ENCODE measurements around the gene MYLK3. TPM values are rescaled to one million over a fixed set of nuclear protein-coding genes. Genes with fewer than 3 reads are reported as not detected.

The MYLK3 gene
- total and polyA plus RNA-seq, 2 of the 4 experiments (the other 2 are of a cell fraction) = under 0.01 to 0.03 TPM

- in situ Hi-C loops (cut with MboI; ENCODE audit: low sequenced_read_pairs) (no loop called here), intact Hi-C loops (cut with micrococcal nuclease) (no loop called here), dilution Hi-C loops (cut with HindIII; ENCODE audit: low sequenced_read_pairs, unreplicated experiment) (no loop called here)
- Histone ChIP-seq H2AK5ac (ENCODE audit: low read depth, low read length) (no peak overlapping the region), H2BK20ac (ENCODE audit: low read depth, low read length) (no peak overlapping the region), H3K4me1 (ENCODE audit: control insufficient read depth, insufficient read depth, low read length) (no peaks in the 10 kb centered on the region; the same call in 1 of the 2 replicates), H4K91ac (ENCODE audit: insufficient read depth, low read depth, low read length) (no peak overlapping the region), H2AFZ (replicated peaks; ENCODE audit: low read length, poor library complexity) (no peak overlapping the region), H3K4ac (ENCODE audit: low read depth, low read length) (peak overlapping the region; percentile 56; the same call in 1 of the 2 replicates), H3K27ac (ENCODE audit: insufficient read depth, low read length) (no peak overlapping the region), H3K4me3 (ENCODE audit: insufficient read depth, low read depth, low read length) (peak overlapping the region; percentile 71; the same call in 1 of the 2 replicates), H2AK9ac (replicated peaks; ENCODE audit: low read depth, low read length, poor library complexity) (no peak overlapping the region), H3K4me2 (ENCODE audit: low read depth, low read length) (peak overlapping the region; percentile 64), H3K18ac (ENCODE audit: low read depth, low read length) (peak overlapping the region; percentile 25; the same call in 1 of the 2 replicates), H4K20me1 (ENCODE audit: insufficient read depth, low read length) (no peaks in the 10 kb centered on the region), H3K56ac (ENCODE audit: extremely low read depth, insufficient read depth, low read length) (no peak overlapping the region), H3K14ac (replicated peaks; ENCODE audit: low read depth, low read length) (0 out of 2 replicates have a peak overlapping the region, but pooled peaks have one; percentile 5), H3K36me3 (ENCODE audit: control insufficient read depth, insufficient read depth, low read length) (peaks cover 2% of the 10 kb centered on the region; the same call in 1 of the 2 replicates), H4K5ac (ENCODE audit: low read depth, low read length) (no peak overlapping the region; the same call in 1 of the 2 replicates), H3K23ac (ENCODE audit: low read depth, low read length) (peak overlapping the region; percentile 28; the same call in 1 of the 2 replicates), H2BK120ac (ENCODE audit: low read depth, low read length) (no peak overlapping the region), H2BK5ac (ENCODE audit: low read depth, low read length, poor library complexity, severe bottlenecking) (peak overlapping the region; percentile 62), H3K9ac (ENCODE audit: low read depth, low read length) (peak overlapping the region; percentile 35; the same call in 1 of the 2 replicates), H3K9me1 (ENCODE audit: insufficient read depth, low read length) (no peaks in the 10 kb centered on the region), H2BK15ac (ENCODE audit: low read depth, low read length) (no peak overlapping the region), H4K8ac (ENCODE audit: low read depth in 2 of 2, low read length in 2 of 2) (peak overlapping the region; percentile 29 to 53; a peak in 3 of 4 replicates), H3K9me3 (ENCODE audit: control insufficient read depth, insufficient read depth, low read length) (peaks cover 2% of the 10 kb centered on the region; the same call in 1 of the 2 replicates), H3K79me1 (ENCODE audit: low read depth in 1 of 2, low read length in 2 of 2) (peaks cover 0 to 8% of the 10 kb centered on the region in 2 experiments; a peak in 3 of 4 replicates), H3K27me3 (ENCODE audit: control insufficient read depth, insufficient read depth, low read length) (no peaks in the 10 kb centered on the region)
- 61% methylated on average over 3 of the region's 8 CpGs; no CpG with 5 or more reads in 1 of the 2 experiments for WGBS, 2 experiments (ENCODE audit: extremely low coverage in 2 of 2, insufficient read length in 1 of 2)
- DNase-seq (no peak), ATAC-seq (ENCODE audit: low read depth) (no peak)
- no TSS peak for BruUV-seq (replicated peaks)
- CTCF ChIA-PET = interaction anchor here (0.6 to 2.0 kb wide), 3 partner anchors 9 to 866 kb away, joined by 3 to 6 read pairs (median 3); no protein-coding TSS in a partner anchor
- POLR2A ChIA-PET (ENCODE audit: unreplicated experiment) = no interaction called here
- no peak for TF ChIP-seq RFX5 (IDR thresholded peaks at IDR 0.05; ENCODE audit: low read depth, low read length)
Measured at GRCh38 chr16:46790599-46791270, 42.6 kb upstream of the MYLK3 start.
